LoVo (cell line): ENCODE data around the gene SBK3.
"Not testable (repeated sequence)": the region's sequence is repeated elsewhere in the genome, so short reads cannot be mapped to it uniquely, and the experiment has no call there.

Source experiments
- DNase-seq: peaks from one replicate; pipeline ENCODE4 v3.0.0-alpha.2; 2016; ENCODE audit warnings: low spot score

SBK3 gene

DNA sequence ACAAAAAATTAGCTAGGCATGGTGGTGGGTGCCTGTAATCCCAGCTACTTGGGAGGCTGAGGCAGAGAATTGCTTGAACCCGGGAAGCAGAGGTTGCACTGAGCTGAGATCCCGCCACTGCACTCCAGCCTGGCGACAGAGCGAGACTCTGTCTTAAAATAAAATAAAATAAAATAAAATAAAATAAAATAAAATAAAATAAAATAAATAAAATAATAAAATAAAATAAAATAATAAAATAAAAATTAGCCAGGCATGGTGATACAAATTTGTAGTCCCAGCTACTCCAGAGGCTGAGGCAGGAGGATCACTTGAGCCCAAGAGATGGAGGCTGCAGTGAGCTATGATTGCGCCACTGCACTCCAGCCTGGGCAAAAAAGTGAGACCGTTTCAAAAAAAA lies 28.6 kb upstream of the SBK3 start:
- DNase-seq, result not testable (repeated sequence)

DNA sequence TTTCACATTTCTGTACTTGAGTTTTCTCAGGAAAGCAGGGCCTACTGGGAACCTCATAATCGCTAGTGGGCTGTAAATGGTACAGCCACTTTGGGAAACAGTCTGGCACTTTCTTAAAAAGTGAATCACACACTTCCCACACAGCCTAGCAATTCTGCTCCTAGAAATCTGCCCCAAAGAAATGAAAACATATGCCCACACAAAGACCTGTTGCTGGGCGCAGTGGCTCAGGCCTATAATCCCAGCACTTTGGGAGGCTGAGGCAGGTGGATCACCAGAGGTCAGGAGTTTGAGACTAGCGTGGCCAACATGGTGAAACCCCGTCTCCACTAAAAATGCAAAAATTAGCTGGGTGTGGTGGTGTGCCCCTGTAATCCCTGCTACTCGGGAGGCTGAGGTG lies 24.1 kb upstream of the SBK3 start:
- not testable (repeated sequence) for DNase-seq

DNA sequence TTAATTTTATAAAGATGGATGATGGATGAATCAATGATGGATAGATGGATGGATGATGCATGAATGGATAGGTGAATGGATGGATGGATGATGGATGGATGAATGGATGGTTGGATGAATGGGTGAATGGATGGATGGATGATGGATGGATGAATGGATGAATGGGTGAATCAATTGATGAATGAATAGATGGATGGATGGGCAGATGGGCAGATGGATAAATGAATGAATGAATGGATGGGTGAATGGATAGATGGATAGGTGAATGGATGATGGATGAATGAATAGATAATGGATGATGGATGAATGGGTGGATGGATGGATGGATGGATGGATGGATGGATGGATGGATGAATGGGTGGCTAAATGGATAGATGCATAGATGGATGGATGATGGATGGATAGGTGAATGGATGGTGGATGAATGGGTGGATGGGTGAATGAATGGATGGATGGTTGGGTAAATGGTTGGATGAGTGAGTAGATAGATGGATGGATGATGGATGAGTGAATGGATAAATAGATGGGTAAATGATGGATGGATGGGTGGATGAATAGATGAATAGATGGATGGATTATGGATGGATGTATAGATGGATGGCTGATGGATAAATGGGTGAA lies 22.5 kb upstream of the SBK3 start:
- no peak for DNase-seq

DNA sequence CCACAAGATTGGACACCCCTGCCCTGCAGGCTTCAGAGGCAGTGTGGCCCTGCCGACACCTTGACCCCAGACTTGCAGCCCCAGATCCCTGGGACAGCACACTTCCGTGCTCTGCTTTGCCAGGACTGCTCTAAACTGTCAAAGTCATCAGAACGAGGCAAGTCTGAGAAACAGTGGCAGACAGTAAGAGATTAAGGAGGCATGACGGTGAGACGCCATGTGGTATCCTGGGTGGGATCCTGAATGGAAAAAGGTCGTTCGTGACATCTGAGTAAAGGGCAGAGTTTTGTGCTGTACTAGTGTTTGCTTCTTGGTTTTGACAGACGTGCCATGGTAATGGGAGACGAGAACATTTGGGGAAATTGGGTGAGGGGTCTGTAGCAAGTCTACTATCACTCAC lies 21.5 kb upstream of the SBK3 start:
- no peak for DNase-seq

DNA sequence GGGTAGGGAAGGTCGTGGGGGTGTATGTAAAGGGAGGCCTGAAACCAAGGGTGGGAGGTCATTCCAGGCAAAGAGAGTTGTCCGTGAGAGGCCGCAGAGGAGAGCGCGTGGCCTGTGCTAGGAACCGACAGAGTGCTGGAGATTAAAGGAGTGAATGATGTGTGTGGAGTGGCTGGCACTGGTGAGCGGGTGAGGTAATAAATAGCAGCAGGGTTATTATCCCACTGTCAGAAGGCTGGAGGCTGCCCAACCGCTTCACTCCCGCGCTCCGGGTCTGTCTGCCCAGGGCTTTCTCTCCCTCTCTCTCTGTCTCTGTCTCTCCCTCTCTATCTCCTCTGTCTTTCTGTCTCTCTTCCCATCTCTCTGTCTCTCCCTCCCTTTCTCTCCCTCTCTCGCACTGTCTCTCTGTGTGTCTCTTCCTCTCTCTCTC lies 17.9 kb upstream of the SBK3 start:
- no peak for DNase-seq

DNA sequence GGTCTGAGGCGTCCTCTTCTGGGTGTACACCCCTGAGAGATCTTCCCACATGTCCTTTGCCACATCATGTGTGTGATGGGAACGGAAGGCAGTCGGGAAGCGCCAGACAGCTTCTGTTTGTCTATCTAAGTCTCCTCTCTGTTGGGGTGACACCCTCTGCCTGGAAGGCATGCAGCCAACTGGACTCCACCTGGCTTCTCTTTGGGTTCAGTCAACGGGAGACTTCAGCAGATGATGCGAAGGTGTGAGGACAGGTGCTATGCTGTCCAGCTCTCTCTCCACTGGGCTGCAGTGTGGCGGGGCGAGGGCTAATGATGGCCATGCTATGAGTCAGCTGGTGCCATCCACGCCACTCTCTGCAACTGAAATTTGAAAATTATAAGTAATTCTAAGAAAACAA lies 14.3 kb upstream of the SBK3 start:
- DNase-seq, result no peak

DNA sequence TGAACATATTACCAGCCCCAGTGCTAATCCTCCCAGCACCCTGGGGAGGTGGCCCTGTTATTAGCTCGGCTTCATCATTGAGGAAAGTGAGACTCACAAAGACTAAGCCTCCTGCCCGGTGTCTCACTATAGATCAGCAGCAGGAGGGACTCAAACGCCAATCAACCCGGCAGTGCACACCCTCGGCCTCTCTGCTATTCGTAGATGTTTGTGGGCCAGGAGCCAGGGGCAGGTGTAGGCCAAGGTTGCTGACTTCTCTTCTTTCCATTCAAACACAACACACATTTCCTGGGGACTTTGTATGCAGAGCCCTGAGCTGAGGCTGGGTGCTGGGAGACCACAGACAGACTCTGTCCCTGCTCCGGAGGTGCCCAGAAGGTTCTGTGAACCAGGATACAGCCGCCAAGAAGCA lies 9.4 kb upstream of the SBK3 start:
- no peak for DNase-seq

DNA sequence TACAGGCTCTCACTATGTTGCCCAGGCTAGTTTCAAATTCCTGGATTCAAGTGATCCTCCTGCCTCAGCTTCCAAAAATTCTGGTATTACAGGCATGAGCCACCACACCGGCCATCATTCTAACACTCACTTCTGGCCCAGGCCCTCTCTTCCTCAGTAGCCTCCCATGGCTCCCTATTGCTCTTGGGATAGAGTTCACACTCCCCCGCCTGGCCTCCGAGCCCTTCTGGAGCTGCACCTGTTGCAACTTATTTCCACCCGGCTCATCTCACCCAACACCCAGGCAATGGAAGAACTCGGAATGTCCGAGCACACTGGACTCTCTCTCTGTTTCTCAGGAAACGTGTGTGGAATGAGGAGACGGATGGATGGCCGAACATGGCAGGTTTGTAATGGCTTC lies 9.0 kb upstream of the SBK3 start:
- DNase-seq, result no peak

DNA sequence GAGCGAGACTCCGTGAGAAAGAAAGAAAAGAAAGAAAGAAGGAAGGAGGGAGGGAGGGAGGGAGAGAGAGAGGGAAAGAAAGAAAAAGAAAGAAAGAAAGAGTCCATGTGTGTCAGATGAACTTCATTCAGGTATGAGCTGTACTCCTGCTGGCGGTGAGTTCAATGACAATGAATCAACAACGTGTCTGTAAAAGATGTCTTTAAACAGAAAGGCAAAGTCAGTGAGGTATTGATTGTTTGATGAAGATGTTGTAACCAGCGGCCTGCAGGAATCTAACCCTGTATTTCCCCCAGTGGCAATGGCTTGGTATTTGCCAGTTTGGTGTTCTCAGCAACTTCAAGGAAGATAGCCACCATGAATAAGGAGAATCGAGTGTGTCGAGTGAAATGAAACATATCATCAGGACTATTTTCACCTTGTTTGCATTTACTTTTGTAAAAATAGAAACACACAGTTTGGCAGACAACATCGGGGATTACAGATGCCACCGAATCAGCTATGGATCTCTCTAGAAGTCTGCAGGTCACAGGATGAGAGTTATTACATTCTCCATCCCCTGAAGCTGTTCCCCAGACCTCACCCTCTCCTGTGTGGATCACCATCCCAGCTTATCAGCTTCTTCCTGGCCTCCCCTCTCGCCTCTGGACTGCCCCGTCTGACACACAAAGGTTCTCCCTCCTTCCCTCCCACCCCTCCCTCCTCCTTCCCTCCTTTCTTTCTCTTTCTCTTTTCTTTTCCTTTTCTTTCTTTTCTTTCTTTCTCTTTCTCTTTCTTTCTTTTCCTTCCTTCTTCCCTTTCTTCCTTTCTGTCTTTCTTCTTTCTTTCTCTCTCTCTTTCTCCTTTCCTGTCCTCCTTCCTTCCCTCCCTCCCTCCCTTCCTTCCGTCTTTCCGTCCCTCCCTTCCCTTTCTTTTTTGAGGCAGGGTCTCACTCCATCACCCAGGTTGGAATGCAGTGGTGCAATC lies 8.2 kb upstream of the SBK3 start:
- no peak for DNase-seq

DNA sequence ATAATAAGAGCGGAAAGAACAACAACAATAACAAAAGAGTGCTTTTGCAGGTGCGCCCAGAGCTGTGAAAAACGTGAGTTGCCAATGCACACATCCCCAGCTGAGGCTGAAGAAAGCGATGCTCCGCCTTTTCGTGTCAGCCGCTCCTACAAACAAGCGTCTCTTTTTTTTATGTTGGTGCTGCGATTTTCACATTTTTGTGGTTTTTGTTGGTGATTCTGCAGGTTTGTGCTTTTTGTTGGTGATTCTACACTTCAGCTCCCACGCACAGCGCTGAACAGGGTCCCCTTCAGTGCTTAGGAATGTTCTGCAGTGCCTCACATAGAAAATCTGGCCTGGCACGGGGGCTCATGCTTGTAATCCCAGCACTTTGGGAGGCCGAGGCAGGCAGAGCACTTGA lies 7.3 kb upstream of the SBK3 start:
- no peak for DNase-seq

DNA sequence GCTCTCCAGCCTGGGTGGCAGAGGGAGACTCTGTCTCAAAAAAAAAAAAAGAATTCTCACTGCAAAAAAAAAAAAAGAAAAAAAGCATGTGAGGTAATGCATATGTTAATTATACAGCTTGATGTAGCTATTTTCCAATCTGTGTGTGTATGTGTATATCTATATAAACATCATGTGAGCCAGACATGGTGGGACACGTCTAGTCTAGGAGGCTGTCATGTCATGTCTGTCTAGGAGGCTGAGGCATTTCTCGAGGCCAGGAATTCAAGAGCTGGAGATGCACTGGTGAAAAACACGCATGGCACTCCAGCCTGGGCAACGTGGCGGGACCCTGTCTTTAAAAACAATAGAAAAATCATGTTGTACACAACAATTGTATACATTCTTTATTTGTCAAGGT lies 6.9 kb upstream of the SBK3 start:
- no peak for DNase-seq

DNA sequence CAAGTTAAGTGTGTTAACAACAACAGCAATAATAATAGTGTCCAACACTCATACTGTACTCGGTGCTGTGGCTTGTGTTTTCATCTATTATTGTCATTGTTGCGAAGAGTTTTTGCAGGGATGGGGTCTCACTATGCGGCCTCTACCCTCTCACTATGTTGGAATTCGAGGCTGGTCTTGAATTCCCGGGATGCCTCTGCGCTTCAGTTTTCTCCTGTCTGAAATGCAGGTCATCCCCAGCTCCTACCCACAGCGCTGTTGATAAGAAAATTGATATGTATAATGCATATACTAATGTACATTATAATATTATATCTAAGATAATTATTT lies 4.9 kb upstream of the SBK3 start:
- no peak for DNase-seq

DNA sequence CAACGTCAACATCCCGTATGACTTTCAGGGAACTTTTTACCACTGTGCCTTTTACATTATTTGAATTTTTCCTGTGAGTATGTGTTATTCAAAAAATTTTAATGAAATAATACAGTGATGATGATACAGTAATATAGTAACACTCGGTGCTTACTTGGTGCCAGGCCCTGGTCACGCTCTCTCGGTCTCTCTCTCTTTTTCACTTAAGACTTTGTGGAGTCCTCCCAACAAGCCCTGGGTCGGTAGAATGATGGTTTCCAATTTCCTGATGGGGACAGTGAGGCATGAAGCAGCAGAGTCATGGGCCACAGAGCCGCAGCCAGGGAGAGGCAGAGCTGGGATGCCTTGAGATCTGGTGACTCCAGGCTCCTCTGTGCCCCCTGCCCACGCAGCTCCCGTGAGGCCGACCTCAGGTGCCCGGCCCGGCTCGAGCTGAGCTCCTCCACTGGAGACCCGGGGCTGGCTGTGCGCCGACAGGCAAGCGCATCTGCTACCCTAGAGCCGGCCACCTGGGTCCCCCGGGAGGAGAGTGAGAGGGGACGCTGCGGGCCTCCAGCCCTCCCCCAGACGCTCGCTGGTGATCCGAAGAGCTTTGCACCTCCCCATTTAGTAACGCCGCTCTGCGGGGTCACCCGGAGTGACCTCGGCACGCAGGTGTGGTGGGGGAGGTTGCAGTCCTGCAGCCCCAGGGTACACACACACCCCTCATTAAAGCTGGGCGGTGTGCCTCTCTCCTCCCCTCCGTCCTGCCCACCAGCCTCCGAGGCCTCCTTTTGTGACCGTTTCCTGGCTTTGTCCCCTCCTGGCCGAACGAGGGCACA lies 4.4 kb upstream of the SBK3 start:
- peak; percentile 59 for DNase-seq

DNA sequence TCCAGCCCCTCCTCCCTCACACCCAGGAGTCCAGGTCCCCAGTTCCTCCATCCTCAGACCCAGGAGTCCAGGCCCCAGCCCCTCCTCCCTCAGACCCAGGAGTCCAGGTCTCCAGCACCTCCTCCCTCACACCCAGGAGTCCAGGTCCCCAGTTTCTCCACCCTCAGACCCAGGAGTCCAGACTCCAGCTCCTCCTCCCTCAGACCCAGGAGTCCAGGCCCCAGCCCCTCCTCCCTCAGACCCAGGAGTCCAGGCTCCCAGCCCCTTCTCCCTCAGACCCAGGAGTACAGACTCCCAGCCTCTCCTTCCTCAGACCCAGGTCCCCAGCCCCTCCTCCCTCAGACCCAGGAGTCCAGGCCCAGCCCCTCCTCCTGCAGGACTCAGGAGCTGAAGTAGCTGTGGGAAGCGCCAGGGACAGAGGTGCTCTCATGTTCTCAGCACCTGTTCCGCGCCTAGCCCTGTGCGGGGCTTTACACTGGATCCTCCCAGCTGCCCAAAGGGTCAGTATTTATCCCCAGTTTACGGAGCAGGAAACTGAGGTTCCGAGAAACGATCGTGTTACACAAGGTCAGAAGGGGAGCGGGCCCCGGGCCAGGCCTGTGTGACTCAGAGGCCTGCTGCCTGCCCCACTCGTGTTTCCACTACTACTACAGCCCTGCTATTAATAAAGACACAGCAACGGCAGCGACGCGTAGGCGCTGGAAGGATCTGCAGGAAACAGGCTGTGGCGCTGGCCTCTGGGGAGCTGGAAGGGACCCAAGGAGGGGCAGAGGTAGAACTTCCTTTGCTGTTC lies 1.7 kb upstream of the SBK3 start:
- DNase-seq, result no peak

DNA sequence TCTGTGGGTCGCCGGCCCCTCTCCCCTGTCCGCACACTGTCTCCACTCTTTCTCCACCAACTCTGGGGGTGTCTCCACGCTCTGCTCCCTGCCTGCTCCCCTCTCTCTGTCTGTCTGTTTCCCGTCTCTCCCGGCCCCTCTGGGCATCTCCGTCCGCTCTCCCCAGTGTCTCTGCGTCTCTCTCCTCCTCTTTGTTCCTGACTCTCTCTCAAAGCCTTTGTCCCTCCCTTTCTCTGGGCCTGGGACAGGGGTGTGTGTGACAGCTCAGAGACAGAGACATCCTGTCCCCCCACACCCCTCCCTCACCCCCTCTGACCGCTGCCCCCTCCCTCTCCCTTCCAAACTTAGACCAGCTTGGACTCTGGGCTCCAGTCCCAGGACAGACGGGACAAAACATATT lies 668 bp upstream of the SBK3 start:
- DNase-seq, result no peak

DNA sequence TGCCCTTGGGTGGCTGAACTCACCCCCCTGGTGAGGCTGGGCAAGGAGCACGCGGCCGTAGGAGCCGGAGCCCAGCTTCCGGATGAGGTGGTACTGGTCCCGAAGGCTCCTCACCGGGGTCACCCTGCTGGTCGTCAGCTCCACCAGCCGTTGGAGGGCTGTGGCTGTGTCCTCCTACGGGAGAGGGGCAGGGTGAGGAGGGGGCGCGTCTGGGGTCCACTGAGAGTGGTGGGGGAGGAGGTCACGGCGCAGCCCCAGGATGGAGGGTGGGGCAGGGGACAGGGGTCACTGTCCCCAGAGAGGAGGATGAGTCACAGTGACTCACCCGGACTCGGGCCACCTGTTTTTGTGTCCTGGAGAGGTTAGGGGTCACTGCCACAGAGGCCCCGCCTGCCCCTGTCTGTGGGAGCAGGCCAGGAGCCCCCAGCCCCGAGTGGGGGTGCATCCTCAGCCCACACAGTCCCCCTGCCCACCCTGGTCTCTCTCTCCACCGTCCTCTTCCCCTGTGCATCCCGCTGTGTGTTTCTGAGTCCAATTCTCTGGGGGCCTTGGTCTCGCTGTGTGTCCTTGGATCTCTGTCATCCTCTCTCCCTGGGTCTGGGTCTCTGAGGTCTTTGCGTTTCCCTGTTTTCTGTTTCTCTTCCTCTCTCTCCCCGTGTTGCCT lies 435 bp downstream of the SBK3 start:
- DNase-seq, result no peak

DNA sequence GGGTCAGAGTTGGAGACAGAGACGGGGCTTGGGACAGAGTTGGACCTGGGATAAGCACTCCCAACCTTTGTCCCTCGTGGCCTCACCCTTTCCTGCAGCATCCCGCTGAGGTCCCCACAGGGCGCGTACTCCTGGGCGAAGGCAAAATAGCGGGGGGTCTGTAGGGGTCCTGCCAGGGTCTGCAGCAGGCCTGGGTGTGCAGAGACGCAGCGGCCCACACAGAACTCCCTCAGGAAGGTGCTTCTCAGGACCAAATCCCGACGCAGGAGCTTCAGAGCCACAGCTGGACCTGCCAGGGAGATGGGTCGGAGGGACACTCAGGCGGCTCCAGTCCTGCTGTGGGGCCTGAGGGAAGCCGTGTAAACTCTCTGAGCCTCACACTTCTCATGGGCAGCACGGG lies 1.3 kb downstream of the SBK3 start:
- DNase-seq, result no peak

DNA sequence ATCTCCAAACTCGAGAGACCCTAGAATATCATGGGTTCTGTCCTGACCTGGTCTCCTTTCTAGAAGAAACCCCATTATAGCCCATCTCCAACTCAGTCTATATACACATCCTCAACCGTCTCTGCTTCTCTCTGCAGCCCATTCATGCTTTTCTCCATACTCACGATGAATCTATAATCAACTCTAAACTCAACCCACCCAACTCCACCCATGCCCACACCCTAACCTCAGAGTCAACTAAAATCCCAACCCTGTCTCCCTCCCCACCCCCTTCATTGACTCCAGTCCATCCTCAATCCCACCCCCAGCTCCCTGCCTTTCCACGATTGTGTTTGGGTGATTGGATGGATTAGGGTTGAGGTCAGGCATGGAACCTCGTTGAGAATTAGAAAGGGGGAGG lies 1.8 kb downstream of the SBK3 start:
- DNase-seq, result no peak

DNA sequence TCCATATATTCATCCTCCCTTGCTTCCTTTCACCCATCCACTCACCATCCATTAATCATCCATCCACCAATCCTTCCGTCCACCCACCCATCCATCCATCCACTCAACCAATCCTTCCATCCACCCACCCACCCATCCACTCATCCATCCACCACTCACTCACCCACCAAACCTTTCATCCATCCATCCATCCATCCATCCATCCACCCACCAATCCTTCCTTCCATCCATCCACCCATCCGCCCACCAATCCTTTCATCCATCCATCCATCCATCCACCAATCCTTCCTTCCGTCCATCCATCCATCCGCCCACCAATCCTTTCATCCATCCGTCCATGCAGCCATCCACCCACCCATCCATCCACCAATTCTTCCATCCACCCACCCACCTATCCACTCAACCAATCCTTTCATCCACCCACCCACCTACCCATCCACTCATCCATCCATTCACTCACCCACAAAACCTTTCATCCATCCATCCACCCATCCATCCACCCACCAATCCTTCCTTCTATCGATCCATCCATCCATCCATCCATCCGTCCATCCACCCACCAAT lies 3.0 kb downstream of the SBK3 start:
- no peak for DNase-seq

DNA sequence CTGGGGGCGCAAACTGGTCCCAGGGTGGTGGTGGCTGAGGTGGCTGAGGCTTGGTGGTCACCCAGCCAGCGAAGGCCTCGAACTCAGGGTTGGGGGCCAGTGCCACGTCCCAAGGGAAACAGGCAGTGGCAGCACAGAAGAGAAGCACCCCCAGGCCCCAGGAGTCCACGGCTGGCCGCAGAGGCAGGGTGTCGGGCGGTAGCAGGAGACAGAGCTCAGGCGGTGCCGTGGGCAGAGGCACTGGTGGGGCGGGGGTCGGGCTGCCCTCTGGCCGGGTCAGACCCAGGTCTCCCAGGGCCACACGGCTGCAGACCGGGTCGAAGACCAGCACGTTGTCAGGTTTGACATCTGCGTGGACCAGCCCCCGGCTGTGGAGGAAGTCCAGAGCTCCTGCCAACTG lies 4.3 kb downstream of the SBK3 start:
- DNase-seq, result no peak

DNA sequence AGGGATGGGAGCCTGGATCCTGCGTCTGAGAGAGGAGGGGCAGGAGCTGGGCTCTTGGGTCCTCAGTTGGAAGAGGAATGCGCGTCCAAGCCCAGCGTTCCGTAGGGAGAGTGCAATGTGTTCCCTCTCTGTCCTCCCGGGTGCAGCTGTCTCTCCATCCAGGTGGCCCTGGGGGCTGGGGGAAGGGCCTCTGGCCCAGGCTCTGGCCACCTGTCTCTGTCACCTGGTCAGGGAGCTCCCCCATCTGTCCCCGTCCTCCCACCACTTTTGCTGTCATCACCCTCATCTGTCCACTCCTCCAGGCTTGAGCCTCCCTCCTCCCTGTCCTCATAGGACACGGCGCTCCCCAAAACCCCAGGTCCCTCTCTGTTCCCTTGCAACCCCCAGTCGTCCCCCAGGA lies 4.7 kb downstream of the SBK3 start:
- DNase-seq, result no peak
